Parathyroid adenoma (tissue), 2 donors: Measurements from ENCODE around the gene AKAP8L.

Source experiments
- H2AFZ ChIP-seq: fragments of 300-600 bp; sonication (generic); one replicate; pipeline ENCODE4 v1.7.0; 2017; ENCODE audit warnings: antibody characterized with exemption, mild to moderate bottlenecking
- H3K27ac ChIP-seq: fragments of 300-600 bp; sonication (generic); one replicate; pipeline ENCODE4 v1.7.0; 2017
- H3K27me3 ChIP-seq: fragments of 300-600 bp; sonication (generic); one replicate; pipeline ENCODE4 v1.7.0; 2017; ENCODE audit warnings: low read length; ENCODE audit not compliant: control insufficient read depth, insufficient read depth
- H3K36me3 ChIP-seq: fragments of 300-600 bp; sonication (generic); one replicate; pipeline ENCODE4 v1.7.0; 2017; ENCODE audit warnings: low read length; ENCODE audit not compliant: control insufficient read depth, insufficient read depth
- H3K4me1 ChIP-seq: fragments of 300-600 bp; sonication (generic); one replicate; pipeline ENCODE4 v1.7.0; 2017; ENCODE audit warnings: control low read depth
- H3K4me2 ChIP-seq: fragments of 300-600 bp; sonication (generic); one replicate; pipeline ENCODE4 v1.7.0; 2017; ENCODE audit warnings: low read length
- H3K4me3 ChIP-seq: fragments of 300-600 bp; sonication (generic); one replicate; pipeline ENCODE4 v1.7.0; 2017; ENCODE audit warnings: low read depth, low read length
- H3K79me2 ChIP-seq: fragments of 300-600 bp; sonication (generic); one replicate; pipeline ENCODE4 v1.7.0; 2017; ENCODE audit warnings: control low read depth
- H3K9ac ChIP-seq: fragments of 300-600 bp; sonication (generic); one replicate; pipeline ENCODE4 v1.7.0; 2017; ENCODE audit warnings: mild to moderate bottlenecking
- H3K9me3 ChIP-seq: fragments of 300-600 bp; sonication (generic); one replicate; pipeline ENCODE4 v1.7.0; 2017; ENCODE audit warnings: low read length; ENCODE audit not compliant: control insufficient read depth
- CTCF ChIP-seq: fragments of 300-600 bp; sonication (generic); IDR thresholded peaks from one replicate; pipeline ENCODE4 v1.7.0; 2017; ENCODE audit warnings: antibody characterized with exemption, mild to moderate bottlenecking
- donor health status: primary hyperparathyroidism.

The AKAP8L gene

GRCh38 chr19:15452111-15453047 lies 33.6 kb upstream of the AKAP8L start:
- no peak overlapping the region for H3K9ac ChIP-seq
- no peaks in the 10 kb centered on the region for H3K9me3 ChIP-seq
- H3K4me3 ChIP-seq = peak overlapping the region; percentile 54
- no peak for TF ChIP-seq CTCF
- peak overlapping the region; percentile 75 for H3K4me2 ChIP-seq
- H3K4me1 ChIP-seq = peaks cover 4% of the 10 kb centered on the region
- no peaks in the 10 kb centered on the region for H3K36me3 ChIP-seq
- H3K27ac ChIP-seq = peak overlapping the region; percentile 14
- H3K79me2 ChIP-seq = no peaks in the 10 kb centered on the region
- peak overlapping the region; percentile 91 for H2AFZ ChIP-seq
- no peaks in the 10 kb centered on the region for H3K27me3 ChIP-seq

GRCh38 chr19:15450528-15450890 lies 31.7 kb upstream of the AKAP8L start:
- Histone ChIP-seq H3K27ac (peak overlapping the region; percentile 57), H3K4me3 (no peak overlapping the region)
- no peak for TF ChIP-seq CTCF

GRCh38 chr19:15449620-15450527 lies 31.1 kb upstream of the AKAP8L start, which contains the start of gene WIZ:
Gene WIZ, minus strand, starts transcription at chr19:15449956. Its CDS starts 1,649 bp downstream, at chr19:15448307.
- Histone ChIP-seq H3K4me2 (peak within 1 kb of the TSS; percentile 81), H3K4me3 (peak within 1 kb of the TSS; percentile 60), H3K9me3 (no peaks in the 10 kb centered on the region), H3K27me3 (no peaks in the 10 kb centered on the region), H3K36me3 (no peaks in the 10 kb centered on the region), H3K9ac (no peak within 1 kb of the TSS), H3K27ac (peak within 1 kb of the TSS; percentile 65), H2AFZ (peak within 1 kb of the TSS; percentile 93), H3K4me1 (peaks cover 4% of the 10 kb centered on the region), H3K79me2 (no peaks in the 10 kb centered on the region)
- no peak for TF ChIP-seq CTCF

More at GRCh38 chr19:15450528-15450890, 31.7 kb upstream of the AKAP8L start:
- Histone ChIP-seq H3K4me1 (peaks cover 4% of the 10 kb centered on the region), H3K79me2 (no peaks in the 10 kb centered on the region), H3K9me3 (no peaks in the 10 kb centered on the region), H2AFZ (peak overlapping the region; percentile 39), H3K36me3 (no peaks in the 10 kb centered on the region), H3K27me3 (no peaks in the 10 kb centered on the region), H3K4me2 (no peak overlapping the region), H3K9ac (no peak overlapping the region)

DNA sequence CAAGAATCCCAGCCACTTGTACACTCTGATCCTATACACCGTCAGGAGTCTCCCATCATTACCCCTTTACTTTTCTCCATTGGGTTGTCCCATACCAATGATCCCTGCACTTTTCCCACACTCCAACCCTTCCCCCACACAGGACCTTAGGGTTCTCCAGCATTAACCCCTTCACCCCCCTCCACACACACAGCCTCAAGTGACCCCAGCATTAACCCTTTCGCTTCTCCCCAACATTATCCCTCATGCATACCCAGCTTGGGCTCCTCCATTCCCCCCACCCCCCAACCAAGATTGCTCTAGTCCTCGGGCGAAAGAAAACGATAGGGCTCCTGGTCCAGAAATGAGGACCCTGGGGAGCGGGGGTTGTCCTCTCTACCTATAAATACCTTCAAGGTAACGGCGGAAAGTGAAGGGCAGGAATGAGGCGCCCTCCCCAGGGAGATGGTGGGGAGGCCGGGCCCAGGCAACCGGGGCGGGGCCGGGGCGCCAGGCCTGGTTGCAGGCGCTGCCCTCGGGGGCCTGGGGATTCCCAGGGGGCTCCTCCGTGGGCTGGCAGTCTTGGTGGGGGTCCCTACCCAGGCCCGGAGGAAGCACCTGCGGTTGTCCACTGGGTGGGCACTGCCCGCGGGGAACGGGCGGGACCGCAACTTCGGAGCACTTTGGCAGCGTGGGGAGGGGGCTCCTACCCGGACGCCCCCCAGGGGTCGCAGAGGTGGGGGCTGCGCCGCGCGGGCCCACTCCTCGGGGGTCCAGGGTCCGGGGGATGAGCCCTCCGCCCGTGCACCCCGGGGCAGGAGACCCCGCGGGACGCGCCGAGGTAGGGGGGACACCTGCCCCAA lies 30.2 kb upstream of the AKAP8L start:
- Histone ChIP-seq H3K4me1 (peaks cover 4% of the 10 kb centered on the region), H3K36me3 (no peaks in the 10 kb centered on the region), H2AFZ (peak overlapping the region; percentile 93), H3K79me2 (no peaks in the 10 kb centered on the region), H3K4me3 (peak overlapping the region; percentile 60), H3K9ac (no peak overlapping the region), H3K4me2 (peak overlapping the region; percentile 81), H3K27me3 (no peaks in the 10 kb centered on the region), H3K9me3 (no peaks in the 10 kb centered on the region), H3K27ac (peak overlapping the region; percentile 65)
- TF ChIP-seq CTCF = peak; percentile 13
